Trophoblast cell (in vitro differentiated cells and primary cell): ENCODE results near the gene UPF1.

Source experiments
- DNase-seq, 2 donors: peaks; one replicate each; pipeline ENCODE4 v3.0.0-alpha.2; 2016
- H2AFZ ChIP-seq: 2 replicates; pipeline ENCODE4 v1.6.1; 2013; ENCODE audit warnings: low read length, moderate library complexity, mild to moderate bottlenecking; ENCODE audit not compliant: insufficient read depth, poor library complexity
- H2AK5ac ChIP-seq: 2 replicates; pipeline ENCODE4 v1.6.1; 2013; ENCODE audit warnings: mild to moderate bottlenecking, low read length
- H2BK120ac ChIP-seq: 2 replicates; pipeline ENCODE4 v1.6.1; 2013; ENCODE audit warnings: low read length, mild to moderate bottlenecking, moderate library complexity; ENCODE audit not compliant: insufficient read depth, poor library complexity
- H2BK12ac ChIP-seq: 2 replicates; pipeline ENCODE4 v1.6.1; 2013; ENCODE audit warnings: mild to moderate bottlenecking, low read length, moderate library complexity
- H2BK5ac ChIP-seq: 2 replicates; pipeline ENCODE4 v1.6.1; 2013; ENCODE audit warnings: low read length, low read depth, moderate library complexity, mild to moderate bottlenecking; ENCODE audit not compliant: poor library complexity
- H3K14ac ChIP-seq: 2 replicates; pipeline ENCODE4 v1.6.1; 2013; ENCODE audit warnings: mild to moderate bottlenecking, low read length
- H3K18ac ChIP-seq: 2 replicates; pipeline ENCODE4 v1.6.1; 2013; ENCODE audit warnings: mild to moderate bottlenecking, low read length
- H3K23ac ChIP-seq: 2 replicates; pipeline ENCODE4 v1.6.1; 2013; ENCODE audit warnings: low read length
- H3K27ac ChIP-seq: 2 replicates; pipeline ENCODE4 v1.5.1; 2013; ENCODE audit warnings: low read depth, mild to moderate bottlenecking, inconsistent platforms, low read length, moderate library complexity
- H3K27me3 ChIP-seq: 2 replicates; pipeline ENCODE4 v1.6.1; 2013; ENCODE audit warnings: inconsistent platforms, mild to moderate bottlenecking, low read length, moderate library complexity; ENCODE audit not compliant: insufficient read depth
- H3K36me3 ChIP-seq, 2 experiments: 1 replicate in 1 of 2; 2 replicates in 1 of 2; pipeline ENCODE4 v1.6.1; 2013; ENCODE audit warnings: low read length in 2 of 2, mild to moderate bottlenecking in 2 of 2, moderate library complexity in 1 of 2; ENCODE audit not compliant: insufficient read depth in 2 of 2, control insufficient read depth in 1 of 2
- H3K4ac ChIP-seq: 2 replicates; pipeline ENCODE4 v1.6.1; 2013; ENCODE audit warnings: low read depth, mild to moderate bottlenecking, low read length, moderate library complexity
- H3K4me1 ChIP-seq, 2 experiments: 1 replicate in 1 of 2; 2 replicates in 1 of 2; pipeline ENCODE4 v1.6.1; 2013; ENCODE audit warnings: low read length in 2 of 2, mild to moderate bottlenecking in 2 of 2, moderate library complexity in 1 of 2; ENCODE audit not compliant: insufficient read depth in 2 of 2, control insufficient read depth in 1 of 2
- H3K4me2 ChIP-seq: 2 replicates; pipeline ENCODE4 v1.6.1; 2013; ENCODE audit warnings: inconsistent platforms, mild to moderate bottlenecking, low read length, moderate library complexity
- H3K4me3 ChIP-seq: 2 replicates; pipeline ENCODE4 v1.5.1; 2013; ENCODE audit warnings: mild to moderate bottlenecking, low read depth, low read length, inconsistent platforms
- H3K79me1 ChIP-seq: one replicate; pipeline ENCODE4 v1.6.1; 2013; ENCODE audit warnings: low read length
- H3K79me2 ChIP-seq: 2 replicates; pipeline ENCODE4 v1.6.1; 2013; ENCODE audit warnings: low read length, mild to moderate bottlenecking; ENCODE audit not compliant: control insufficient read depth, insufficient read depth, poor library complexity
- H3K9ac ChIP-seq: 2 replicates; pipeline ENCODE4 v1.6.1; 2013; ENCODE audit warnings: mild to moderate bottlenecking, low read length
- H3K9me3 ChIP-seq: 2 replicates; pipeline ENCODE4 v1.6.1; 2013; ENCODE audit warnings: low read depth, mild to moderate bottlenecking, control low read depth, inconsistent platforms, low read length; ENCODE audit not compliant: insufficient read depth
- H4K12ac ChIP-seq: 2 replicates; pipeline ENCODE4 v1.6.1; 2013; ENCODE audit warnings: low read depth, mild to moderate bottlenecking, low read length, moderate library complexity
- H4K8ac ChIP-seq: 2 replicates; pipeline ENCODE4 v1.6.1; 2013; ENCODE audit warnings: low read depth, mild to moderate bottlenecking, low read length, moderate library complexity
- H4K91ac ChIP-seq: one replicate; pipeline ENCODE4 v1.6.1; 2013; ENCODE audit warnings: low read depth, mild to moderate bottlenecking, low read length, moderate library complexity
- WGBS: extraction: QIAGEN DNeasy Blood & Tissue Kit; methylation state at CpG from one replicate; pipeline ENCODE4 v1.1.7; 2013; ENCODE audit warnings: missing lambda C conversion rate; ENCODE audit not compliant: insufficient read length, insufficient coverage; ENCODE audit errors: extremely low coverage; 5-methylcytosine and 5-hydroxymethylcytosine counted together

UPF1 gene

GRCh38 chr19:18798384-18799352 lies 33.1 kb upstream of the UPF1 start:
- no peak overlapping the region for H2BK5ac ChIP-seq
- H4K91ac ChIP-seq, result no peak overlapping the region
- H3K4me1 ChIP-seq, result no peaks in the 10 kb centered on the region
- DNase-seq, result no peak
- no peak overlapping the region for H2AFZ ChIP-seq
- no peak overlapping the region for H3K4ac ChIP-seq
- peaks cover 3% of the 10 kb centered on the region for H3K27me3 ChIP-seq
- H4K12ac ChIP-seq, result no peak overlapping the region
- no CpG with 5 or more reads among the region's 22 CpGs for WGBS
- no peak overlapping the region for H3K27ac ChIP-seq
- no peak overlapping the region for H2BK120ac ChIP-seq
- H3K9ac ChIP-seq, result no peak overlapping the region
- no peak overlapping the region for H3K14ac ChIP-seq
- H3K9me3 ChIP-seq, result peaks cover 7% of the 10 kb centered on the region
- H3K23ac ChIP-seq, result no peak overlapping the region
- no peak overlapping the region for H2AK5ac ChIP-seq
- no peak overlapping the region for H3K18ac ChIP-seq
- H3K4me2 ChIP-seq, result no peak overlapping the region
- H3K79me1 ChIP-seq, result no peaks in the 10 kb centered on the region
- no peaks in the 10 kb centered on the region for H3K36me3 ChIP-seq
- H3K4me3 ChIP-seq, result no peak overlapping the region
- H4K8ac ChIP-seq, result no peak overlapping the region
- no peaks in the 10 kb centered on the region for H3K79me2 ChIP-seq
- no peak overlapping the region for H2BK12ac ChIP-seq

- no peak overlapping the region for H3K14ac ChIP-seq
- H4K12ac ChIP-seq, result no peak overlapping the region
- no peaks in the 10 kb centered on the region for H3K4me1 ChIP-seq
- H3K4me2 ChIP-seq, result no peak overlapping the region
- H2AK5ac ChIP-seq, result no peak overlapping the region
- no peak for DNase-seq
- H3K79me2 ChIP-seq, result no peaks in the 10 kb centered on the region
- H2BK120ac ChIP-seq, result no peak overlapping the region
- H2BK12ac ChIP-seq, result no peak overlapping the region
- no peak overlapping the region for H3K9ac ChIP-seq
- no peaks in the 10 kb centered on the region for H3K36me3 ChIP-seq
- no peak overlapping the region for H4K91ac ChIP-seq
- H3K4me3 ChIP-seq, result no peak overlapping the region
- H3K18ac ChIP-seq, result no peak overlapping the region
- no peak overlapping the region for H2AFZ ChIP-seq
- H3K4ac ChIP-seq, result no peak overlapping the region
- no peaks in the 10 kb centered on the region for H3K27me3 ChIP-seq
- H3K9me3 ChIP-seq, result peaks cover 7% of the 10 kb centered on the region
- H3K27ac ChIP-seq, result no peak overlapping the region
- no peak overlapping the region for H2BK5ac ChIP-seq
- no peak overlapping the region for H4K8ac ChIP-seq
- H3K23ac ChIP-seq, result no peak overlapping the region
- H3K79me1 ChIP-seq, result no peaks in the 10 kb centered on the region
Observed at GRCh38 chr19:18799389-18799970, 32.3 kb upstream of the UPF1 start.

GRCh38 chr19:18800079-18800478 lies 31.7 kb upstream of the UPF1 start:
- Histone ChIP-seq H2BK12ac (no peak overlapping the region), H2AFZ (no peak overlapping the region), H3K27me3 (no peaks in the 10 kb centered on the region), H4K8ac (no peak overlapping the region), H3K9me3 (peaks cover 7% of the 10 kb centered on the region), H2AK5ac (no peak overlapping the region), H3K27ac (no peak overlapping the region), H3K4ac (no peak overlapping the region), H4K12ac (no peak overlapping the region), H3K36me3 (no peaks in the 10 kb centered on the region), H3K18ac (no peak overlapping the region), H3K4me2 (no peak overlapping the region), H4K91ac (no peak overlapping the region), H3K9ac (no peak overlapping the region), H3K79me1 (no peaks in the 10 kb centered on the region), H2BK5ac (no peak overlapping the region), H3K23ac (no peak overlapping the region), H3K79me2 (no peaks in the 10 kb centered on the region), H3K14ac (no peak overlapping the region), H2BK120ac (no peak overlapping the region), H3K4me1 (no peaks in the 10 kb centered on the region), H3K4me3 (no peak overlapping the region)
- DNase-seq, result no peak

DNA sequence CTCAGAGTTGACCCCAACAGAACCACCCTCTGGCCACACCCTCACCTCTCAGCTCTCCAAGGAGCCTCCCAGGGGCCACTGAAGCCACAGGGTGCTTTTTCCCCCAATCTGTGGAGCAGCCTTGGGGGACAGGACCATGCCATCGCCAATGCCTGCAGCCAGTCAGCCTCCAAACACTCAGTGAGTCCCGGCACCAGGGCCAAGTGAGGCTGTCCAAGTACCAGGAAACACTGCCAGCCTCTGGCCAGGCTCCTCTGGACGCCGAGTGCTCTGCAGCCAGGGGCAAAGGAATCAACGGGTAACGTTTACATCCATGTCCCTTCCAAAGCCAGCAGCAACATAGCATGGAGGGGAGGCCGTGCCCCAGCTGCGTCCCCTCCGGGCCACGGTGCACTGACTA lies 31.1 kb upstream of the UPF1 start:
- H3K4ac ChIP-seq, result no peak overlapping the region
- no peaks in the 10 kb centered on the region for H3K27me3 ChIP-seq
- no peak overlapping the region for H2BK120ac ChIP-seq
- no peak overlapping the region for H3K23ac ChIP-seq
- H3K14ac ChIP-seq, result no peak overlapping the region
- no peak overlapping the region for H4K12ac ChIP-seq
- no peaks in the 10 kb centered on the region for H3K79me2 ChIP-seq
- no peak overlapping the region for H3K27ac ChIP-seq
- H2AFZ ChIP-seq, result no peak overlapping the region
- no peak overlapping the region for H2AK5ac ChIP-seq
- H3K9ac ChIP-seq, result no peak overlapping the region
- no peaks in the 10 kb centered on the region for H3K79me1 ChIP-seq
- no peak overlapping the region for H2BK5ac ChIP-seq
- H3K36me3 ChIP-seq, result no peaks in the 10 kb centered on the region
- no peak overlapping the region for H3K18ac ChIP-seq
- no peak overlapping the region for H4K8ac ChIP-seq
- H3K4me3 ChIP-seq, result no peak overlapping the region
- no peak for DNase-seq
- no peak overlapping the region for H2BK12ac ChIP-seq
- no peak overlapping the region for H3K4me2 ChIP-seq
- H3K4me1 ChIP-seq, result no peaks in the 10 kb centered on the region
- no peak overlapping the region for H4K91ac ChIP-seq
- H3K9me3 ChIP-seq, result peaks cover 7% of the 10 kb centered on the region
- WGBS, result no CpG with 5 or more reads among the region's 10 CpGs
